ENCODE results near the gene ASPSCR1.

ASPSCR1 gene

GRCh38 chr17:82019690-82020571 is 42.5 kb downstream of the ASPSCR1 start:
- no peaks in the 10 kb centered on the region for H3K36me3 ChIP-seq (ENCODE audit: insufficient read depth, low read length)
- H3K4me1 ChIP-seq (ENCODE audit: control insufficient read depth, insufficient read depth, low read length, unreplicated experiment), result peaks cover 11% of the 10 kb centered on the region
- H2AFZ ChIP-seq (ENCODE audit: low read length, unreplicated experiment), result no peak overlapping the region
- H3K79me2 ChIP-seq (ENCODE audit: control insufficient read depth, insufficient read depth, low read length, unreplicated experiment), result no peaks in the 10 kb centered on the region
- H3K27ac ChIP-seq (ENCODE audit: low read depth, low read length), result no peak overlapping the region
- H3K27me3 ChIP-seq (ENCODE audit: insufficient read depth, low read length), result no peaks in the 10 kb centered on the region
- no peak overlapping the region for H3K4me3 ChIP-seq (ENCODE audit: low read depth, low read length)

- Histone ChIP-seq H3K4me1 (ENCODE audit: control insufficient read depth, insufficient read depth, low read length, unreplicated experiment) (peaks cover 11% of the 10 kb centered on the region), H3K36me3 (ENCODE audit: insufficient read depth, low read length) (no peaks in the 10 kb centered on the region), H3K27me3 (ENCODE audit: insufficient read depth, low read length) (no peaks in the 10 kb centered on the region), H3K79me2 (ENCODE audit: control insufficient read depth, insufficient read depth, low read length, unreplicated experiment) (no peaks in the 10 kb centered on the region), H2AFZ (ENCODE audit: low read length, unreplicated experiment) (no peak overlapping the region), H3K4me3 (ENCODE audit: low read depth, low read length) (no peak overlapping the region), H3K27ac (ENCODE audit: low read depth, low read length) (no peak overlapping the region)
Measured at GRCh38 chr17:82020572-82021106, 43.2 kb downstream of the ASPSCR1 start.

GRCh38 chr17:82021107-82021899 is 43.9 kb downstream of the ASPSCR1 start:
- Histone ChIP-seq H3K27ac (ENCODE audit: low read depth, low read length) (no peak overlapping the region), H3K4me3 (ENCODE audit: low read depth, low read length) (peak overlapping the region; percentile 91), H2AFZ (ENCODE audit: low read length, unreplicated experiment) (no peak overlapping the region), H3K79me2 (ENCODE audit: control insufficient read depth, insufficient read depth, low read length, unreplicated experiment) (no peaks in the 10 kb centered on the region), H3K27me3 (ENCODE audit: insufficient read depth, low read length) (no peaks in the 10 kb centered on the region), H3K4me1 (ENCODE audit: control insufficient read depth, insufficient read depth, low read length, unreplicated experiment) (peaks cover 11% of the 10 kb centered on the region), H3K36me3 (ENCODE audit: insufficient read depth, low read length) (no peaks in the 10 kb centered on the region)

GRCh38 chr17:82021900-82022309 is 44.5 kb downstream of the ASPSCR1 start:
- H2AFZ ChIP-seq (ENCODE audit: low read length, unreplicated experiment), result no peak overlapping the region
- H3K79me2 ChIP-seq (ENCODE audit: control insufficient read depth, insufficient read depth, low read length, unreplicated experiment), result no peaks in the 10 kb centered on the region
- H3K4me3 ChIP-seq (ENCODE audit: low read depth, low read length), result peak overlapping the region; percentile 91
- H3K27me3 ChIP-seq (ENCODE audit: insufficient read depth, low read length), result no peaks in the 10 kb centered on the region
- no peaks in the 10 kb centered on the region for H3K36me3 ChIP-seq (ENCODE audit: insufficient read depth, low read length)
- no peak overlapping the region for H3K27ac ChIP-seq (ENCODE audit: low read depth, low read length)
- peaks cover 11% of the 10 kb centered on the region for H3K4me1 ChIP-seq (ENCODE audit: control insufficient read depth, insufficient read depth, low read length, unreplicated experiment)

GRCh38 chr17:82022310-82022980 is 45.0 kb downstream of the ASPSCR1 start, which contains the start of gene CENPX:
Gene CENPX (minus strand): TSS chr17:82022878. CDS start chr17:82022861, 17 bp downstream.
- Histone ChIP-seq H3K4me3 (ENCODE audit: low read depth, low read length) (peak within 1 kb of the TSS; percentile 91), H3K4me1 (ENCODE audit: control insufficient read depth, insufficient read depth, low read length, unreplicated experiment) (peaks cover 11% of the 10 kb centered on the region), H3K27ac (ENCODE audit: low read depth, low read length) (no peak within 1 kb of the TSS), H3K79me2 (ENCODE audit: control insufficient read depth, insufficient read depth, low read length, unreplicated experiment) (no peaks in the 10 kb centered on the region), H3K36me3 (ENCODE audit: insufficient read depth, low read length) (no peaks in the 10 kb centered on the region), H2AFZ (ENCODE audit: low read length, unreplicated experiment) (peak within 1 kb of the TSS; percentile 67), H3K27me3 (ENCODE audit: insufficient read depth, low read length) (no peaks in the 10 kb centered on the region)

GRCh38 chr17:82022981-82023446 is 45.6 kb downstream of the ASPSCR1 start, which contains the start of gene LRRC45:
Gene LRRC45 (plus strand): TSS chr17:82023305. CDS start chr17:82023644, 339 bp downstream.
- no peaks in the 10 kb centered on the region for H3K27me3 ChIP-seq (ENCODE audit: insufficient read depth, low read length)
- peaks cover 11% of the 10 kb centered on the region for H3K4me1 ChIP-seq (ENCODE audit: control insufficient read depth, insufficient read depth, low read length, unreplicated experiment)
- H3K79me2 ChIP-seq (ENCODE audit: control insufficient read depth, insufficient read depth, low read length, unreplicated experiment), result no peaks in the 10 kb centered on the region
- H2AFZ ChIP-seq (ENCODE audit: low read length, unreplicated experiment), result peak within 1 kb of the TSS; percentile 67
- H3K27ac ChIP-seq (ENCODE audit: low read depth, low read length), result no peak within 1 kb of the TSS
- no peaks in the 10 kb centered on the region for H3K36me3 ChIP-seq (ENCODE audit: insufficient read depth, low read length)
- peak within 1 kb of the TSS; percentile 91 for H3K4me3 ChIP-seq (ENCODE audit: low read depth, low read length)

- Histone ChIP-seq H2AFZ (ENCODE audit: low read length, unreplicated experiment) (peak overlapping the region; percentile 67), H3K27me3 (ENCODE audit: insufficient read depth, low read length) (no peaks in the 10 kb centered on the region), H3K4me3 (ENCODE audit: low read depth, low read length) (peak overlapping the region; percentile 91), H3K36me3 (ENCODE audit: insufficient read depth, low read length) (no peaks in the 10 kb centered on the region), H3K79me2 (ENCODE audit: control insufficient read depth, insufficient read depth, low read length, unreplicated experiment) (no peaks in the 10 kb centered on the region), H3K4me1 (ENCODE audit: control insufficient read depth, insufficient read depth, low read length, unreplicated experiment) (peaks cover 11% of the 10 kb centered on the region), H3K27ac (ENCODE audit: low read depth, low read length) (no peak overlapping the region)
Measured at GRCh38 chr17:82023447-82024241, 46.2 kb downstream of the ASPSCR1 start.

GRCh38 chr17:82024859-82025258 is 47.4 kb downstream of the ASPSCR1 start:
- Histone ChIP-seq H2AFZ (ENCODE audit: low read length, unreplicated experiment) (no peak overlapping the region), H3K4me3 (ENCODE audit: low read depth, low read length) (no peak overlapping the region), H3K4me1 (ENCODE audit: control insufficient read depth, insufficient read depth, low read length, unreplicated experiment) (peaks cover 11% of the 10 kb centered on the region), H3K36me3 (ENCODE audit: insufficient read depth, low read length) (no peaks in the 10 kb centered on the region), H3K27ac (ENCODE audit: low read depth, low read length) (no peak overlapping the region), H3K27me3 (ENCODE audit: insufficient read depth, low read length) (no peaks in the 10 kb centered on the region), H3K79me2 (ENCODE audit: control insufficient read depth, insufficient read depth, low read length, unreplicated experiment) (no peaks in the 10 kb centered on the region)

GRCh38 chr17:82025401-82026107 is 48.1 kb downstream of the ASPSCR1 start:
- Histone ChIP-seq H2AFZ (ENCODE audit: low read length, unreplicated experiment) (no peak overlapping the region), H3K79me2 (ENCODE audit: control insufficient read depth, insufficient read depth, low read length, unreplicated experiment) (no peaks in the 10 kb centered on the region), H3K27ac (ENCODE audit: low read depth, low read length) (no peak overlapping the region), H3K27me3 (ENCODE audit: insufficient read depth, low read length) (no peaks in the 10 kb centered on the region), H3K4me1 (ENCODE audit: control insufficient read depth, insufficient read depth, low read length, unreplicated experiment) (peaks cover 11% of the 10 kb centered on the region), H3K4me3 (ENCODE audit: low read depth, low read length) (no peak overlapping the region), H3K36me3 (ENCODE audit: insufficient read depth, low read length) (no peaks in the 10 kb centered on the region)
